AG10803 (cell line): ENCODE measurements around the gene RPL35A.
"Not testable (repeated sequence)": the region's sequence is repeated elsewhere in the genome, so short reads cannot be mapped to it uniquely, and the experiment has no call there.

Experiments
- DNase-seq: peaks from one replicate; pipeline ENCODE4 v3.0.0; 2010; ENCODE audit warnings: low read depth
- H3K4me3 ChIP-seq: 2 replicates; pipeline ENCODE4 v1.5.1; 2011; ENCODE audit warnings: mild to moderate bottlenecking, low read length, control low read depth
- TF ChIP-seq, protein P1 (sequence below): conservative IDR thresholded peaks from 2 replicates; pipeline ENCODE4 v1.5.1; 2011; ENCODE audit warnings: mild to moderate bottlenecking, low read length, control low read depth, inconsistent platforms

RPL35A gene

DNA sequence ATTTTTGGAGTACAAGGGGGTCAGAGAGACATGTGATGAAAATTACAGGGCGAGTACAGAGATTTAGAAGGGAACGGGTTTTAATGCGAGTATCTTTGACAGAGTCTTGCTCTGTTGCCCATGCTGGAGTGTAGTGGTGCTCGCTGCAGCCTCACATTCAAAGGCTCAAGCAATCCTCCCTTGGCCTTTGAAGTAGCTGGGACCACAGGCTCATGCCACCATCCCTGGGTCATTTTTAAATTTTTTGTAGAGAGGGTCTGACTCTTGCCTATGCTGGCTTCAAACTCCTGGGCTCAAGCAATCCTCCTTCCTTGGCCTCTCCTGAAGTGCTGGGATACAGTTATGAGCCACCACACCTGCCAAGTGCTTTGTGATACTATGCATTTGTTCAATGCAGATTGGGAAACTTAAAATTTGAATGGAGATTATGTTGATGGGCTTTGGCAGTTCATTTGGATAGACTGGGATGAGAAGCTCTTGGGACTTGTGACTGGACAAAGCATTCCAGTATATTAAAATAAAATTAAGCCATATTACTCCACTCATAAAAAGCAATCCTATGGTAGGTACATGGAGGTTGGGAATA is 6.0 kb downstream of the RPL35A start:
- H3K4me3 ChIP-seq: no peak overlapping the region
- TF ChIP-seq, protein P1, sequence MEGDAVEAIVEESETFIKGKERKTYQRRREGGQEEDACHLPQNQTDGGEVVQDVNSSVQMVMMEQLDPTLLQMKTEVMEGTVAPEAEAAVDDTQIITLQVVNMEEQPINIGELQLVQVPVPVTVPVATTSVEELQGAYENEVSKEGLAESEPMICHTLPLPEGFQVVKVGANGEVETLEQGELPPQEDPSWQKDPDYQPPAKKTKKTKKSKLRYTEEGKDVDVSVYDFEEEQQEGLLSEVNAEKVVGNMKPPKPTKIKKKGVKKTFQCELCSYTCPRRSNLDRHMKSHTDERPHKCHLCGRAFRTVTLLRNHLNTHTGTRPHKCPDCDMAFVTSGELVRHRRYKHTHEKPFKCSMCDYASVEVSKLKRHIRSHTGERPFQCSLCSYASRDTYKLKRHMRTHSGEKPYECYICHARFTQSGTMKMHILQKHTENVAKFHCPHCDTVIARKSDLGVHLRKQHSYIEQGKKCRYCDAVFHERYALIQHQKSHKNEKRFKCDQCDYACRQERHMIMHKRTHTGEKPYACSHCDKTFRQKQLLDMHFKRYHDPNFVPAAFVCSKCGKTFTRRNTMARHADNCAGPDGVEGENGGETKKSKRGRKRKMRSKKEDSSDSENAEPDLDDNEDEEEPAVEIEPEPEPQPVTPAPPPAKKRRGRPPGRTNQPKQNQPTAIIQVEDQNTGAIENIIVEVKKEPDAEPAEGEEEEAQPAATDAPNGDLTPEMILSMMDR: no peak
- no peak for DNase-seq

DNA sequence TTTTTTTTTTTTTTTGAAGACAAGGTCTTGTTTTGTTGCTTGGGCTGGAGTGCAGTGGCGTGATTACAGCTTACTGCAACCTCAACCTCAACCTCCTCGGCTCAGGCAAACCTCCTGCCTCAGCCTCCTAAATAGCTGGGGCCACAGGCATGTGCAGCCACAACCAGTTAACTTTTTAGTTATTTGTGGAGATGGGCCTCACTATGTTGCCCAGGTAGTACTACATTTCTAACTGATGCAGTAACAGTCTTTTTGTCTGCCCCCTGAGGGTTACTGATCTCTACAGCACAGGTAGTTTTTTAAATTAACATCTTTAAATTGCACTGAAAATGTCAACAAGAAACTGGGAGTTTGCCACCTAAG is 6.6 kb downstream of the RPL35A start:
- DNase-seq: no peak
- TF ChIP-seq, protein P1: no peak
- no peak overlapping the region for H3K4me3 ChIP-seq

DNA sequence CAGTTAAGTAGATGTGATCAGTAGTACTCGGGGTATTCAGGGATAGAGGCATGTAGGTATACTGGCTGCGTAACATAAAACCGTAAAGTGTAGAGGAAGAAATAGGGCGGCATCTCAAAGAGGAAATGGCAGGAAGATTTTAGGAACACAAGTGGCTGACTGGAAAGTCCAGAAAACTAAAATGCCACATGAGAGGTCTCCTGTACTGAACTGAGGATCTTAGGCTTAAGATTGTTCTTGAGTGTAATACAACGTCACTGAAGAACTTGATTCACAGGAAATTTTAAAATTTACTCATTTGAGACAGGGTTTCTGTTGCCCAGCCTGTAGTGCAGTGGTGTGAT is 7.8 kb downstream of the RPL35A start:
- DNase-seq: no peak
- no peak overlapping the region for H3K4me3 ChIP-seq
- TF ChIP-seq, protein P1: no peak

DNA sequence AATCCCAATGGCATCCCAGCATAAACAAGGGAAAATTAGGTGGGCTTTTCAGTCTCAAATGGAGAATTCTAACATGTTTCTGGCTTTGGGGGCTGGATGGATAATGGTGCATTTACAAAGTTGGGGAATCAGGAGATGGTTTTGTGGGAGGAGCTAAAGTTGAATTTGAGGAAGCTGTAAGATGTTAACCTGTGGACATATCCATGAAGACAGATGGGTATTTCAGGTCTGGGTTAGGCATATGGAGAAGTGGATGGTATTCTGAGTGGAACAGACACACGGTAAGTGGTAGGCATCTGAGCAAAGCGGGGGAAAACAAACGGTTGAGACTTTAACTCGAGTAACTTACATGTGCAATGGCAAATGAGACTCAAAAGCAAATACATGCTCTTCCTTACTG is 8.4 kb downstream of the RPL35A start:
- TF ChIP-seq, protein P1: no peak
- no peak overlapping the region for H3K4me3 ChIP-seq
- DNase-seq: no peak

DNA sequence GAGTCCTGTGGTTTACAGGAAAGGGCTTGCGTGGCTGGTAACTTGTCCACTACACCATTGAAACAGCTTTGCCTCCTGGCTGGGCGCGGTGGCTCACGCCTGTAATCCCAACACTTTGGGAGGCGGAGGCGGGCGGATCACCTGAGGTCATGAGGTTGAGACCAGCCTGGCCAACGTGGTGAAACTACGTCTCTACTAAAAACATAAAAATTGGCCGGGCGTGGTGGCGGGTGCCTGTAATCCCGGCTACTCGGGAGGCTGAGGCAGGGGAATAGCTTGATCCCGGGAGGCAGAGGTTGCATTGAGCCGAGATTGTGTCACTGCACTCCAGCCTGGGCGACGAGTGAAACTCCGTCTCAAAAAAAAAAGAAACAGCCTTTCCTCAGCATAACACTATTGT is 8.9 kb downstream of the RPL35A start:
- not testable (repeated sequence) for H3K4me3 ChIP-seq, DNase-seq

DNA sequence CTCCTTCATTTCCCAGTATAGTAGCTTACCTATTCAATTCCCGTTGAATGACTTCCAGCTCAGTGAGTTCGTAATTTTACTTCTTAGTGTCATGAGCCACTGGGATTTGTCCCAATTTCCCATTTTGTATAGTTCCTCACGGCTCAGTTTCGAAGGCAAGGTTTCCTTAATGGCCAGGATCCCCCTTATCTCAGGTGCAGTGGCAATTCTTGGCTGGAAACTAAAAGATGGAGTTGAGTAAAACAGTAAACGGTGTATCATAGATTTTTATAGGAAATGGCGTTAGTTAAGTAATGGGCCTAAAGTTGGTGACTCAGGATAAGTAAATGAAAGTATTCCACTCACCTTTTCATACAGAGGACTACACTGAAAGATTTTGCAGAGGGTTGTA is 9.5 kb downstream of the RPL35A start:
- H3K4me3 ChIP-seq: peak overlapping the region; percentile 95
- DNase-seq: no peak
- TF ChIP-seq, protein P1: no peak

DNA sequence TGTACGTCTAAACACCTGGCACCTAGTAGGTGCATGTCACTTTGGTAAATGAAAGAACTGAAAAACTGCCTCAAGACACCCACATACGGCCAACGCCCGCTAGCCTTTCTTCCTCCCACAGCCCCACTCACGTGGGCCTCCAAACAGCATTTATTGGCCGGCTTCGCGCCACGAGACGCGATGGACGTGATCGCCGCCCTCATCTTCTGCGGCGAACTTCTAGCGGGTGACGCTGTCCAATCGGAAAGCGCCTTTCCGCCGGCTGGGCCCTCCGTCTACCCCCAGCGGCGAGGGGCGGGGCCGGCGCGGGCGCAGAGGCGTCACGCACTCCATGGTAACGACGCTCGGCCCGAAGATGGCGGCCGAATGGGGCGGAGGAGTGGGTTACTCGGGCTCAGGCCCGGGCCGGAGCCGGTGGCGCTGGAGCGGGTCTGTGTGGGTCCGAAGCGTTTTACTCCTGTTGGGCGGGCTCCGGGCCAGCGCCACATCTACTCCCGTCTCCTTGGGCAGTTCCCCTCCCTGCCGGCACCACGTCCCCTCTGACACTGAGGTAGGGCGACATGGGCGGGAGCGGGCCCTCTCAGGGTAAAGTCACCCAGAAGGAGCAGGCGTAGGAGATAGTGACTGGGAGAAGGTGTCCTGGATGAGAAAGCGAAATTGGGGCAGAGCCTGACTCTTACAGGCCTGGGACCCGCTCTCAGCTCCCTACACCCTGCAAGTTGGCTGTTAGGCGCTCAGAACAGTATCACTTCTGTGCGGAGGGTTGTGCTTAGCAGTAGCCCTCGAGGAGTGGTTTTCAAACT is 10.1 kb downstream of the RPL35A start, which contains the start of gene LMLN:
LMLN (plus strand) TSS at position 327 of the 803 bp plus-strand sequence; CDS start at position 356, 29 bp downstream.
- TF ChIP-seq, protein P1: no peak
- DNase-seq: peak; percentile 95
- peak within 1 kb of the TSS; percentile 95 for H3K4me3 ChIP-seq
